DMS153 treated with DMSO at 0.1 percent for 48 hours (cell line): ENCODE data around the gene TCEANC2.
A peak's percentile ranks its signal among the peaks of the same experiment; 100 is the strongest.
"Not testable (repeated sequence)": the region's sequence is repeated elsewhere in the genome, so short reads cannot be mapped to it uniquely, and the experiment has no call there.

ENCODE experiments used
- DNase-seq: peaks from one replicate; lab custom pipeline; 2025; ENCODE audit not compliant: unreplicated experiment; lab: John Stamatoyannopoulos, UW

Gene TCEANC2

GRCh38 chr1:54024811-54025210, 28.6 kb upstream of the TCEANC2 start:
- not testable (repeated sequence) for DNase-seq

GRCh38 chr1:54027848-54028247, 25.6 kb upstream of the TCEANC2 start:
- DNase-seq, result no peak

- DNase-seq, result no peak
Measured at GRCh38 chr1:54028306-54029251, 24.8 kb upstream of the TCEANC2 start.

GRCh38 chr1:54037476-54037875, 15.9 kb upstream of the TCEANC2 start:
- no peak for DNase-seq

- no peak for DNase-seq
Measured at GRCh38 chr1:54041806-54042205, 11.6 kb upstream of the TCEANC2 start.

GRCh38 chr1:54045496-54045895, 7.9 kb upstream of the TCEANC2 start:
- DNase-seq, result no peak

GRCh38 chr1:54046671-54047383, 6.6 kb upstream of the TCEANC2 start:
- DNase-seq, result no peak

- no peak for DNase-seq
Measured at GRCh38 chr1:54047384-54048305, 5.8 kb upstream of the TCEANC2 start.

GRCh38 chr1:54050435-54050834, 3.0 kb upstream of the TCEANC2 start:
- not testable (repeated sequence) for DNase-seq

- DNase-seq, result no peak
Measured at GRCh38 chr1:54051933-54052430, 1.4 kb upstream of the TCEANC2 start.

GRCh38 chr1:54052431-54052933, 926 bp upstream of the TCEANC2 start:
- no peak for DNase-seq

- no peak for DNase-seq
Measured at GRCh38 chr1:54053745-54054437, 483 bp downstream of the TCEANC2 start.

- DNase-seq, result no peak
Measured at GRCh38 chr1:54054438-54054749, 986 bp downstream of the TCEANC2 start.

GRCh38 chr1:54064299-54064698, 10.9 kb downstream of the TCEANC2 start:
- DNase-seq, result no peak

GRCh38 chr1:54069791-54070170, 16.4 kb downstream of the TCEANC2 start:
- DNase-seq, result no peak

- DNase-seq, result peak; percentile 84
Measured at GRCh38 chr1:54070171-54070837, 16.9 kb downstream of the TCEANC2 start.

GRCh38 chr1:54077359-54077758, 24.0 kb downstream of the TCEANC2 start:
- no peak for DNase-seq

- no peak for DNase-seq
Measured at GRCh38 chr1:54080598-54081049, 27.2 kb downstream of the TCEANC2 start.
